ENCODE measurements around the gene NELFB.

NELFB gene

GRCh38 chr9:137224830-137225694 is 30.1 kb upstream of the NELFB start, which contains the start of gene CYSRT1:
Gene CYSRT1, plus strand, starts transcription at chr9:137225174. Its CDS starts 448 bp downstream, at chr9:137225622.
- Histone ChIP-seq H3K4me3 (ENCODE audit: low read length) (peak within 1 kb of the TSS; percentile 71; the same call in 1 of the 2 replicates), H3K27me3 (ENCODE audit: control insufficient read depth, insufficient read depth, low read length) (no peaks in the 10 kb centered on the region; the same call in 1 of the 2 replicates), H3K36me3 (ENCODE audit: control insufficient read depth, insufficient read depth, low read length) (no peaks in the 10 kb centered on the region), H3K9me3 (ENCODE audit: control insufficient read depth, insufficient read depth, low read length) (no peaks in the 10 kb centered on the region), H3K4me1 (ENCODE audit: control insufficient read depth, insufficient read depth, low read length) (peaks cover 6% of the 10 kb centered on the region), H3K27ac (ENCODE audit: low read length) (no peak within 1 kb of the TSS)
- WGBS (ENCODE audit: insufficient coverage, insufficient read length), result no CpG with 5 or more reads among the region's 23 CpGs
- DNase-seq (ENCODE audit: low read depth, low spot score), result no peak

- Histone ChIP-seq H3K4me3 (ENCODE audit: low read length) (no peak overlapping the region), H3K4me1 (ENCODE audit: control insufficient read depth, insufficient read depth, low read length) (peaks cover 6% of the 10 kb centered on the region), H3K36me3 (ENCODE audit: control insufficient read depth, insufficient read depth, low read length) (no peaks in the 10 kb centered on the region), H3K27me3 (ENCODE audit: control insufficient read depth, insufficient read depth, low read length) (no peaks in the 10 kb centered on the region; the same call in 1 of the 2 replicates), H3K9me3 (ENCODE audit: control insufficient read depth, insufficient read depth, low read length) (no peaks in the 10 kb centered on the region), H3K27ac (ENCODE audit: low read length) (no peak overlapping the region)
- WGBS (ENCODE audit: insufficient coverage, insufficient read length), result no CpG with 5 or more reads among the region's 21 CpGs
- DNase-seq (ENCODE audit: low read depth, low spot score), result no peak
Observed at GRCh38 chr9:137225699-137226331, 29.3 kb upstream of the NELFB start.

- Histone ChIP-seq H3K9me3 (ENCODE audit: control insufficient read depth, insufficient read depth, low read length) (no peaks in the 10 kb centered on the region), H3K4me3 (ENCODE audit: low read length) (no peak overlapping the region), H3K27me3 (ENCODE audit: control insufficient read depth, insufficient read depth, low read length) (no peaks in the 10 kb centered on the region; the same call in 1 of the 2 replicates), H3K27ac (ENCODE audit: low read length) (no peak overlapping the region), H3K4me1 (ENCODE audit: control insufficient read depth, insufficient read depth, low read length) (peaks cover 6% of the 10 kb centered on the region), H3K36me3 (ENCODE audit: control insufficient read depth, insufficient read depth, low read length) (no peaks in the 10 kb centered on the region)
- no peak for DNase-seq (ENCODE audit: low read depth, low spot score)
- WGBS (ENCODE audit: insufficient coverage, insufficient read length), result no CpG with 5 or more reads among the region's 18 CpGs
Observed at GRCh38 chr9:137226338-137227053, 28.6 kb upstream of the NELFB start.

- H3K4me1 ChIP-seq (ENCODE audit: control insufficient read depth, insufficient read depth, low read length), result peaks cover 6% of the 10 kb centered on the region
- no CpG with 5 or more reads among the region's 25 CpGs for WGBS (ENCODE audit: insufficient coverage, insufficient read length)
Observed at GRCh38 chr9:137227054-137227852, 27.9 kb upstream of the NELFB start, which contains the start of gene RNF224. Gene RNF224, plus strand, starts transcription at chr9:137227502. Its CDS starts 834 bp downstream, at chr9:137228336.

GRCh38 chr9:137227853-137228505 is 27.1 kb upstream of the NELFB start:
- peaks cover 2% of the 10 kb centered on the region for H3K4me1 ChIP-seq (ENCODE audit: control insufficient read depth, insufficient read depth, low read length)
- DNase-seq (ENCODE audit: low read depth, low spot score), result no peak
- H3K36me3 ChIP-seq (ENCODE audit: control insufficient read depth, insufficient read depth, low read length), result no peaks in the 10 kb centered on the region
- no peaks in the 10 kb centered on the region for H3K9me3 ChIP-seq (ENCODE audit: control insufficient read depth, insufficient read depth, low read length)
- H3K27ac ChIP-seq (ENCODE audit: low read length), result no peak overlapping the region
- H3K27me3 ChIP-seq (ENCODE audit: control insufficient read depth, insufficient read depth, low read length), result no peaks in the 10 kb centered on the region
- H3K4me3 ChIP-seq (ENCODE audit: low read length), result no peak overlapping the region
- no CpG with 5 or more reads among the region's 18 CpGs for WGBS (ENCODE audit: insufficient coverage, insufficient read length)

More at GRCh38 chr9:137227054-137227852, 27.9 kb upstream of the NELFB start, which contains the start of gene RNF224:
- Histone ChIP-seq H3K4me3 (ENCODE audit: low read length) (no peak within 1 kb of the TSS), H3K27ac (ENCODE audit: low read length) (no peak within 1 kb of the TSS), H3K36me3 (ENCODE audit: control insufficient read depth, insufficient read depth, low read length) (no peaks in the 10 kb centered on the region), H3K27me3 (ENCODE audit: control insufficient read depth, insufficient read depth, low read length) (no peaks in the 10 kb centered on the region; the same call in 1 of the 2 replicates), H3K9me3 (ENCODE audit: control insufficient read depth, insufficient read depth, low read length) (no peaks in the 10 kb centered on the region)
- DNase-seq (ENCODE audit: low read depth, low spot score), result no peak

- H3K9me3 ChIP-seq (ENCODE audit: control insufficient read depth, insufficient read depth, low read length), result no peaks in the 10 kb centered on the region
- WGBS (ENCODE audit: insufficient coverage, insufficient read length), result no CpG with 5 or more reads among the region's 29 CpGs
- no peak overlapping the region for H3K27ac ChIP-seq (ENCODE audit: low read length)
- H3K27me3 ChIP-seq (ENCODE audit: control insufficient read depth, insufficient read depth, low read length), result no peaks in the 10 kb centered on the region
- H3K4me1 ChIP-seq (ENCODE audit: control insufficient read depth, insufficient read depth, low read length), result peaks cover 2% of the 10 kb centered on the region; the same call in 1 of the 2 replicates
- no peak overlapping the region for H3K4me3 ChIP-seq (ENCODE audit: low read length)
- no peak for DNase-seq (ENCODE audit: low read depth, low spot score)
- H3K36me3 ChIP-seq (ENCODE audit: control insufficient read depth, insufficient read depth, low read length), result no peaks in the 10 kb centered on the region
Observed at GRCh38 chr9:137228506-137228967, 26.6 kb upstream of the NELFB start.

- no peaks in the 10 kb centered on the region for H3K9me3 ChIP-seq (ENCODE audit: control insufficient read depth, insufficient read depth, low read length)
- H3K4me3 ChIP-seq (ENCODE audit: low read length), result no peak overlapping the region
- H3K4me1 ChIP-seq (ENCODE audit: control insufficient read depth, insufficient read depth, low read length), result peaks cover 2% of the 10 kb centered on the region; the same call in 1 of the 2 replicates
- H3K36me3 ChIP-seq (ENCODE audit: control insufficient read depth, insufficient read depth, low read length), result no peaks in the 10 kb centered on the region
- no peaks in the 10 kb centered on the region for H3K27me3 ChIP-seq (ENCODE audit: control insufficient read depth, insufficient read depth, low read length)
- no CpG with 5 or more reads among the region's 27 CpGs for WGBS (ENCODE audit: insufficient coverage, insufficient read length)
- DNase-seq (ENCODE audit: low read depth, low spot score), result no peak
- H3K27ac ChIP-seq (ENCODE audit: low read length), result no peak overlapping the region
Observed at GRCh38 chr9:137228968-137229896, 25.9 kb upstream of the NELFB start.

GRCh38 chr9:137229903-137230704 is 25.0 kb upstream of the NELFB start:
- WGBS (ENCODE audit: insufficient coverage, insufficient read length), result no CpG with 5 or more reads among the region's 31 CpGs
- Histone ChIP-seq H3K4me1 (ENCODE audit: control insufficient read depth, insufficient read depth, low read length) (peaks cover 2% of the 10 kb centered on the region; the same call in 1 of the 2 replicates), H3K27ac (ENCODE audit: low read length) (no peak overlapping the region), H3K36me3 (ENCODE audit: control insufficient read depth, insufficient read depth, low read length) (no peaks in the 10 kb centered on the region), H3K27me3 (ENCODE audit: control insufficient read depth, insufficient read depth, low read length) (no peaks in the 10 kb centered on the region), H3K9me3 (ENCODE audit: control insufficient read depth, insufficient read depth, low read length) (no peaks in the 10 kb centered on the region), H3K4me3 (ENCODE audit: low read length) (no peak overlapping the region)
- DNase-seq (ENCODE audit: low read depth, low spot score), result no peak

Measured in iPS DF 6.9 (cell line).